NT2/D1 (cell line): ENCODE measurements around the gene HLF.

Source experiments
- SUZ12 ChIP-seq: IDR thresholded peaks from 2 replicates; pipeline ENCODE4 v1.6.1; 2011; ENCODE audit not compliant: insufficient read length, insufficient read depth; ENCODE audit errors: extremely low read depth
- ZNF274 ChIP-seq: IDR thresholded peaks from 2 replicates; pipeline ENCODE4 v1.6.1; 2011; ENCODE audit warnings: mild to moderate bottlenecking, low read depth, low read length

DNA sequence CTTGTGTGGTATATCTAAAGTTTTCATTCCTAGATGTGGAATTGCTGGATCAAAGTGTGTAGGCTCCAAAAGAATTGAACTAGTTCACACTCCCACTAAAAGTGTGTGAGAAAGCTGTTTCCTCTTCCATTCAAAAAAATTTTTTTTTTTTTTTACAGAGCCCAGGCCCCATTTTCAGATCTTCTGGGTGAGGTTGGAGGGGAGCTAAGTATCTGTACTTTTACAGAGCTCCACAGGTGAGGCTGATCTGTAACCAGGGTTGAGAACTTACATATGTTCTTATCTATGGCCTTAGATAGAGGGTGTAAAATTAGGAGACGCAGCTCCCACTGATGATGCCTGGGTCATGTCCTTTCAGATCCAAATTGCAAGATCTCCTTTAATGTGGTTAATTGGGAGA, 31.9 kb downstream of the HLF start:
- TF ChIP-seq ZNF274 (no peak), SUZ12 (no peak)
